ENCODE results near the gene CAMK1D. TPM values are rescaled to one million over a fixed set of nuclear protein-coding genes. Genes with fewer than 3 reads are reported as not detected.

The CAMK1D gene
- total and polyA plus RNA-seq, 2 of the 4 experiments (the other 2 are of a cell fraction) = 5.0 to 5.3 TPM

GRCh38 chr10:12413369-12413711 is 64.0 kb downstream of the CAMK1D start:
- dilution Hi-C loops (cut with HindIII; ENCODE audit: low sequenced_read_pairs, unreplicated experiment) = no loop called here
- Histone ChIP-seq H2BK5ac (ENCODE audit: low read depth, low read length, poor library complexity, severe bottlenecking) (no peak overlapping the region), H2AK5ac (ENCODE audit: low read depth, low read length) (no peak overlapping the region), H3K4me1 (ENCODE audit: control insufficient read depth, insufficient read depth, low read length) (no peaks in the 10 kb centered on the region; the same call in 1 of the 2 replicates), H3K56ac (ENCODE audit: extremely low read depth, insufficient read depth, low read length) (no peak overlapping the region), H3K9ac (ENCODE audit: low read depth, low read length) (no peak overlapping the region), H3K14ac (replicated peaks; ENCODE audit: low read depth, low read length) (no peak overlapping the region), H4K20me1 (ENCODE audit: insufficient read depth, low read length) (no peaks in the 10 kb centered on the region), H2AFZ (replicated peaks; ENCODE audit: low read length, poor library complexity) (no peak overlapping the region), H3K4me2 (ENCODE audit: low read depth, low read length) (no peak overlapping the region), H3K9me3 (ENCODE audit: control insufficient read depth, insufficient read depth, low read length) (no peaks in the 10 kb centered on the region), H3K27ac (ENCODE audit: insufficient read depth, low read length) (no peak overlapping the region), H3K27me3 (ENCODE audit: control insufficient read depth, insufficient read depth, low read length) (peaks cover 3% of the 10 kb centered on the region), H3K9me1 (ENCODE audit: insufficient read depth, low read length) (no peaks in the 10 kb centered on the region), H3K79me1 (ENCODE audit: low read depth in 1 of 2, low read length in 2 of 2) (no peaks in the 10 kb centered on the region), H3K23ac (ENCODE audit: low read depth, low read length) (no peak overlapping the region), H3K4ac (ENCODE audit: low read depth, low read length) (no peak overlapping the region), H2BK120ac (ENCODE audit: low read depth, low read length) (no peak overlapping the region), H3K36me3 (ENCODE audit: control insufficient read depth, insufficient read depth, low read length) (no peaks in the 10 kb centered on the region), H4K8ac (ENCODE audit: low read depth in 2 of 2, low read length in 2 of 2) (no peak overlapping the region), H3K18ac (ENCODE audit: low read depth, low read length) (no peak overlapping the region), H4K91ac (ENCODE audit: insufficient read depth, low read depth, low read length) (no peak overlapping the region), H3K4me3 (ENCODE audit: insufficient read depth, low read depth, low read length) (no peak overlapping the region), H4K5ac (ENCODE audit: low read depth, low read length) (no peak overlapping the region), H2AK9ac (replicated peaks; ENCODE audit: low read depth, low read length, poor library complexity) (no peak overlapping the region), H2BK15ac (ENCODE audit: low read depth, low read length) (no peak overlapping the region), H2BK20ac (ENCODE audit: low read depth, low read length) (no peak overlapping the region)
- ChIA-PET POLR2A (ENCODE audit: unreplicated experiment) (no interaction called here), CTCF (no interaction called here)
- no CpG with 5 or more reads among the region's 1 CpG for WGBS, 2 experiments (ENCODE audit: extremely low coverage in 2 of 2, insufficient read length in 1 of 2)
- intact Hi-C loops (cut with micrococcal nuclease) = no loop called here
- in situ Hi-C loops (cut with MboI; ENCODE audit: low sequenced_read_pairs) = no loop called here
- TF ChIP-seq RFX5 (IDR thresholded peaks at IDR 0.05; ENCODE audit: low read depth, low read length) = no peak
- no peak for TF ChIP-seq MXI1 (IDR thresholded peaks at IDR 0.05; ENCODE audit: borderline replicate concordance, low read depth, low read length)
- TF ChIP-seq SMC3 (IDR thresholded peaks at IDR 0.05; ENCODE audit: low read depth, low read length) = no peak
- no peak for TF ChIP-seq MAFK (IDR thresholded peaks at IDR 0.05; ENCODE audit: low read depth, low read length)
- no peak for TF ChIP-seq FOS (IDR thresholded peaks at IDR 0.05; ENCODE audit: low read depth, low read length)
- TF ChIP-seq POLR2A (IDR thresholded peaks at IDR 0.05; ENCODE audit: low read depth, low read length) = no peak
- no peak for TF ChIP-seq CEBPB (IDR thresholded peaks at IDR 0.05; ENCODE audit: low read depth, low read length)
- DNase-seq (no peak), ATAC-seq (ENCODE audit: low read depth) (no peak)
- BruUV-seq (replicated peaks) = no TSS peak

Measured in IMR-90 (cell line).